H1 (cell line): ENCODE results near the gene STAC. TPM values are rescaled to one million over a fixed set of nuclear protein-coding genes. Genes with fewer than 3 reads are reported as not detected.

ENCODE experiments used
- CBX8 ChIP-seq: fragments of 300-800, 300-1000 bp; sonication (generic); IDR thresholded peaks from 2 replicates; pipeline ENCODE4 v1.7.1; 2016; ENCODE audit warnings: low read depth, low read length, borderline replicate concordance
- CTCF ChIP-seq, 3 experiments: IDR thresholded peaks; 1 replicate in 2 of 3; 2 replicates in 1 of 3; pipeline versions ENCODE4 v1.5.1 to v1.6.1; 2011; ENCODE audit warnings: low read length in 3 of 3, mild to moderate bottlenecking in 3 of 3, inconsistent platforms in 2 of 3, low read depth in 1 of 3, moderate library complexity in 1 of 3; ENCODE audit not compliant: insufficient read depth in 1 of 3; ENCODE audit errors: control extremely low read depth in 1 of 3
- GABPA ChIP-seq: IDR thresholded peaks from 2 replicates; pipeline ENCODE4 v1.6.1; 2011; ENCODE audit warnings: mild to moderate bottlenecking, low read length, moderate library complexity, borderline replicate concordance; ENCODE audit not compliant: insufficient read depth
- GTF2F1 ChIP-seq: IDR thresholded peaks from 2 replicates; pipeline ENCODE4 v1.6.1; 2012; ENCODE audit warnings: low read depth, low read length, improper control_type of control experiment, borderline replicate concordance
- JUND ChIP-seq: IDR thresholded peaks from 2 replicates; pipeline ENCODE4 v1.6.1; 2011; ENCODE audit warnings: mild to moderate bottlenecking, improper control_type of control experiment, low read length
- KDM1A ChIP-seq: fragments of 200-600, 300-600 bp; sonication (generic); IDR thresholded peaks from 2 replicates; pipeline ENCODE4 v1.7.1; 2016; ENCODE audit warnings: mild to moderate bottlenecking, low read length, borderline replicate concordance
- MAX ChIP-seq: IDR thresholded peaks from 2 replicates; pipeline ENCODE4 v1.6.1; 2012; ENCODE audit warnings: inconsistent platforms
- SIRT6 ChIP-seq: IDR thresholded peaks from one replicate; pipeline ENCODE4 v1.7.1; 2012; ENCODE audit warnings: low read length, inconsistent platforms
- polyA plus RNA-seq, 7 experiments: library from polyadenylated mRNA; depleted of rRNA in 3 of 7; stranded (reverse) in 5 of 7; unstranded in 2 of 7; fragments of >200 nt in 5 of 7; fragments of 200-250 nt in 2 of 7; gene quantifications; 1 replicate in 5 of 7; 2 replicates in 1 of 7; 4 replicates in 1 of 7; pipeline versions ENCODE4 v1.2.1 to v1.2.3, GENCODE V29; 2011 to 2013; ENCODE audit warnings: missing spikeins in 2 of 7, mixed read lengths in 2 of 7
- total RNA-seq: library from RNA; stranded (reverse); fragmentation: NEBNext Ultra II Directional; extraction: Animal tissue kit (Norgen Biotek cat#: 25700); gene quantifications from 2 replicates; pipeline ENCODE4 v1.2.1, GENCODE V29; 2021
- TF ChIP-seq, protein P1 (sequence below): fragments of 300-600 bp; sonication (generic); IDR thresholded peaks from 2 replicates; pipeline ENCODE4 v1.7.1; 2012; ENCODE audit warnings: low read length, moderate library complexity, mild to moderate bottlenecking, inconsistent platforms; ENCODE audit not compliant: insufficient replicate concordance

STAC gene
- total and polyA plus RNA-seq, 2 of the 8 experiments (the other 6 are each of a cell fraction or from before 2014, with no cell fraction given): 8.0 to 18.1 TPM

DNA sequence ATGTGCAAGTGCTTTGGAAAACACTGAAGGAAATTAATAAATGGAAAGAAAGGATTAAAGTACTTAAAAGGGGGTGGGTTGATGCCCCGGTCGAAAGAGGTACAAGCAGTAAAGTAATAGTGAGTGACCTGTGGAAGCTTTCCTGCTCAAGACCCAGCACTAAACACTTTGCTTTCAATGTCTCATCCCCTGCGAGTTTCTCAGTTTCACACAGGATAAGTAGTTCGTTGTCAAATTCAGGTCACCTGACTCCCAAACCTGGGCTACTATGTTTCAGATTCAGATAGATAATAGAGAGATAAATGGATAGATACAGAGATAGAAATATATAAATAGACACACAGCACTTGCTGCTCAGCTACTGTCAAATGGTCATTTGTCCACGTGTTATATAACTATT, 19.6 kb downstream of the STAC start (continued):
- TF ChIP-seq CTCF (IDR thresholded peaks at IDR 0.05; ENCODE audit: control extremely low read depth in 1 of 3, insufficient read depth in 1 of 3, low read depth in 1 of 3, low read length in 3 of 3) (no peak), KDM1A (no peak), SIRT6 (no peak), GTF2F1 (no peak), JUND (no peak), CBX8 (no peak), MAX (no peak), GABPA (no peak)
- TF ChIP-seq, protein P1, sequence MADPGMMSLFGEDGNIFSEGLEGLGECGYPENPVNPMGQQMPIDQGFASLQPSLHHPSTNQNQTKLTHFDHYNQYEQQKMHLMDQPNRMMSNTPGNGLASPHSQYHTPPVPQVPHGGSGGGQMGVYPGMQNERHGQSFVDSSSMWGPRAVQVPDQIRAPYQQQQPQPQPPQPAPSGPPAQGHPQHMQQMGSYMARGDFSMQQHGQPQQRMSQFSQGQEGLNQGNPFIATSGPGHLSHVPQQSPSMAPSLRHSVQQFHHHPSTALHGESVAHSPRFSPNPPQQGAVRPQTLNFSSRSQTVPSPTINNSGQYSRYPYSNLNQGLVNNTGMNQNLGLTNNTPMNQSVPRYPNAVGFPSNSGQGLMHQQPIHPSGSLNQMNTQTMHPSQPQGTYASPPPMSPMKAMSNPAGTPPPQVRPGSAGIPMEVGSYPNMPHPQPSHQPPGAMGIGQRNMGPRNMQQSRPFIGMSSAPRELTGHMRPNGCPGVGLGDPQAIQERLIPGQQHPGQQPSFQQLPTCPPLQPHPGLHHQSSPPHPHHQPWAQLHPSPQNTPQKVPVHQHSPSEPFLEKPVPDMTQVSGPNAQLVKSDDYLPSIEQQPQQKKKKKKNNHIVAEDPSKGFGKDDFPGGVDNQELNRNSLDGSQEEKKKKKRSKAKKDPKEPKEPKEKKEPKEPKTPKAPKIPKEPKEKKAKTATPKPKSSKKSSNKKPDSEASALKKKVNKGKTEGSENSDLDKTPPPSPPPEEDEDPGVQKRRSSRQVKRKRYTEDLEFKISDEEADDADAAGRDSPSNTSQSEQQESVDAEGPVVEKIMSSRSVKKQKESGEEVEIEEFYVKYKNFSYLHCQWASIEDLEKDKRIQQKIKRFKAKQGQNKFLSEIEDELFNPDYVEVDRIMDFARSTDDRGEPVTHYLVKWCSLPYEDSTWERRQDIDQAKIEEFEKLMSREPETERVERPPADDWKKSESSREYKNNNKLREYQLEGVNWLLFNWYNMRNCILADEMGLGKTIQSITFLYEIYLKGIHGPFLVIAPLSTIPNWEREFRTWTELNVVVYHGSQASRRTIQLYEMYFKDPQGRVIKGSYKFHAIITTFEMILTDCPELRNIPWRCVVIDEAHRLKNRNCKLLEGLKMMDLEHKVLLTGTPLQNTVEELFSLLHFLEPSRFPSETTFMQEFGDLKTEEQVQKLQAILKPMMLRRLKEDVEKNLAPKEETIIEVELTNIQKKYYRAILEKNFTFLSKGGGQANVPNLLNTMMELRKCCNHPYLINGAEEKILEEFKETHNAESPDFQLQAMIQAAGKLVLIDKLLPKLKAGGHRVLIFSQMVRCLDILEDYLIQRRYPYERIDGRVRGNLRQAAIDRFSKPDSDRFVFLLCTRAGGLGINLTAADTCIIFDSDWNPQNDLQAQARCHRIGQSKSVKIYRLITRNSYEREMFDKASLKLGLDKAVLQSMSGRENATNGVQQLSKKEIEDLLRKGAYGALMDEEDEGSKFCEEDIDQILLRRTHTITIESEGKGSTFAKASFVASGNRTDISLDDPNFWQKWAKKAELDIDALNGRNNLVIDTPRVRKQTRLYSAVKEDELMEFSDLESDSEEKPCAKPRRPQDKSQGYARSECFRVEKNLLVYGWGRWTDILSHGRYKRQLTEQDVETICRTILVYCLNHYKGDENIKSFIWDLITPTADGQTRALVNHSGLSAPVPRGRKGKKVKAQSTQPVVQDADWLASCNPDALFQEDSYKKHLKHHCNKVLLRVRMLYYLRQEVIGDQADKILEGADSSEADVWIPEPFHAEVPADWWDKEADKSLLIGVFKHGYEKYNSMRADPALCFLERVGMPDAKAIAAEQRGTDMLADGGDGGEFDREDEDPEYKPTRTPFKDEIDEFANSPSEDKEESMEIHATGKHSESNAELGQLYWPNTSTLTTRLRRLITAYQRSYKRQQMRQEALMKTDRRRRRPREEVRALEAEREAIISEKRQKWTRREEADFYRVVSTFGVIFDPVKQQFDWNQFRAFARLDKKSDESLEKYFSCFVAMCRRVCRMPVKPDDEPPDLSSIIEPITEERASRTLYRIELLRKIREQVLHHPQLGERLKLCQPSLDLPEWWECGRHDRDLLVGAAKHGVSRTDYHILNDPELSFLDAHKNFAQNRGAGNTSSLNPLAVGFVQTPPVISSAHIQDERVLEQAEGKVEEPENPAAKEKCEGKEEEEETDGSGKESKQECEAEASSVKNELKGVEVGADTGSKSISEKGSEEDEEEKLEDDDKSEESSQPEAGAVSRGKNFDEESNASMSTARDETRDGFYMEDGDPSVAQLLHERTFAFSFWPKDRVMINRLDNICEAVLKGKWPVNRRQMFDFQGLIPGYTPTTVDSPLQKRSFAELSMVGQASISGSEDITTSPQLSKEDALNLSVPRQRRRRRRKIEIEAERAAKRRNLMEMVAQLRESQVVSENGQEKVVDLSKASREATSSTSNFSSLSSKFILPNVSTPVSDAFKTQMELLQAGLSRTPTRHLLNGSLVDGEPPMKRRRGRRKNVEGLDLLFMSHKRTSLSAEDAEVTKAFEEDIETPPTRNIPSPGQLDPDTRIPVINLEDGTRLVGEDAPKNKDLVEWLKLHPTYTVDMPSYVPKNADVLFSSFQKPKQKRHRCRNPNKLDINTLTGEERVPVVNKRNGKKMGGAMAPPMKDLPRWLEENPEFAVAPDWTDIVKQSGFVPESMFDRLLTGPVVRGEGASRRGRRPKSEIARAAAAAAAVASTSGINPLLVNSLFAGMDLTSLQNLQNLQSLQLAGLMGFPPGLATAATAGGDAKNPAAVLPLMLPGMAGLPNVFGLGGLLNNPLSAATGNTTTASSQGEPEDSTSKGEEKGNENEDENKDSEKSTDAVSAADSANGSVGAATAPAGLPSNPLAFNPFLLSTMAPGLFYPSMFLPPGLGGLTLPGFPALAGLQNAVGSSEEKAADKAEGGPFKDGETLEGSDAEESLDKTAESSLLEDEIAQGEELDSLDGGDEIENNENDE: no peak
